Measurements from ENCODE around the gene RERE. TPM values are rescaled to one million over a fixed set of nuclear protein-coding genes. Genes with fewer than 3 reads are reported as not detected.
"Not testable (repeated sequence)": the region's sequence is repeated elsewhere in the genome, so short reads cannot be mapped to it uniquely, and the experiment has no call there.

RERE gene
- total RNA-seq, 1 donor from 2014 or later, result 1,626 TPM

- DNase-seq (ENCODE audit: low spot score in 2 of 2), result peak in 1 of 2 donors; percentile 38
- FAIRE-seq, result no peak
Observed at GRCh38 chr1:8448911-8449661, 368.4 kb downstream of the RERE start.

GRCh38 chr1:8448505-8448904 is 368.9 kb downstream of the RERE start:
- DNase-seq (ENCODE audit: low spot score in 2 of 2); FAIRE-seq: not testable (repeated sequence)

GRCh38 chr1:8447616-8448150 is 369.8 kb downstream of the RERE start:
- no peak for FAIRE-seq
- no peak for DNase-seq (ENCODE audit: low spot score in 2 of 2)

GRCh38 chr1:8446119-8446518 is 371.3 kb downstream of the RERE start:
- FAIRE-seq; DNase-seq (ENCODE audit: low spot score in 2 of 2): not testable (repeated sequence)

GRCh38 chr1:8443558-8444194 is 373.8 kb downstream of the RERE start:
- DNase-seq (ENCODE audit: low spot score in 2 of 2) (no peak), FAIRE-seq (no peak)

GRCh38 chr1:8441426-8441825 is 376.0 kb downstream of the RERE start:
- DNase-seq (ENCODE audit: low spot score in 2 of 2) (no peak), FAIRE-seq (no peak)

- DNase-seq (ENCODE audit: low spot score in 2 of 2), result peak; percentile 49 to 71
- FAIRE-seq, result no peak
Observed at GRCh38 chr1:8439015-8439702, 378.3 kb downstream of the RERE start.

GRCh38 chr1:8438489-8438888 is 379.0 kb downstream of the RERE start:
- DNase-seq (ENCODE audit: low spot score in 2 of 2), result no peak
- FAIRE-seq, result no peak

- no peak for FAIRE-seq
- no peak for DNase-seq (ENCODE audit: low spot score in 2 of 2)
Observed at GRCh38 chr1:8437347-8437746, 380.1 kb downstream of the RERE start.

- DNase-seq (ENCODE audit: low spot score in 2 of 2) (no peak), FAIRE-seq (no peak)
Observed at GRCh38 chr1:8435569-8436071, 381.8 kb downstream of the RERE start.

- FAIRE-seq (no peak), DNase-seq (ENCODE audit: low spot score in 2 of 2) (no peak)
Observed at GRCh38 chr1:8434101-8434500, 383.3 kb downstream of the RERE start.

GRCh38 chr1:8431784-8432183 is 385.7 kb downstream of the RERE start:
- no peak for DNase-seq (ENCODE audit: low spot score in 2 of 2)
- FAIRE-seq, result no peak

GRCh38 chr1:8431019-8431418 is 386.4 kb downstream of the RERE start:
- FAIRE-seq, result no peak
- DNase-seq (ENCODE audit: low spot score in 2 of 2), result no peak

- no peak for DNase-seq (ENCODE audit: low spot score in 2 of 2)
- no peak for FAIRE-seq
Observed at GRCh38 chr1:8430476-8430875, 387.0 kb downstream of the RERE start.

GRCh38 chr1:8429549-8430110 is 387.8 kb downstream of the RERE start:
- FAIRE-seq (no peak), DNase-seq (ENCODE audit: low spot score in 2 of 2) (no peak)

GRCh38 chr1:8428441-8428840 is 389.0 kb downstream of the RERE start:
- DNase-seq (ENCODE audit: low spot score in 2 of 2) (no peak), FAIRE-seq (no peak)

GRCh38 chr1:8427986-8428385 is 389.5 kb downstream of the RERE start:
- FAIRE-seq, result no peak
- DNase-seq (ENCODE audit: low spot score in 2 of 2), result no peak

- DNase-seq (ENCODE audit: low spot score in 2 of 2) (no peak), FAIRE-seq (no peak)
Observed at GRCh38 chr1:8427493-8427892, 389.9 kb downstream of the RERE start.

- no peak for DNase-seq (ENCODE audit: low spot score in 2 of 2)
- no peak for FAIRE-seq
Observed at GRCh38 chr1:8426996-8427395, 390.4 kb downstream of the RERE start.

GRCh38 chr1:8425781-8426161 is 391.7 kb downstream of the RERE start:
- DNase-seq (ENCODE audit: low spot score in 2 of 2), result no peak
- FAIRE-seq, result no peak
